CD4-positive, alpha-beta T cell (primary cell): Measurements from ENCODE around the gene RMND5A. TPM values are rescaled to one million over a fixed set of nuclear protein-coding genes. Genes with fewer than 3 reads are reported as not detected.

Experiments used
- ATAC-seq: fragments of 200-7000 bp; cut with Tn5 transposase; one replicate; pipeline ENCODE4 v1.10.0; 2022; ENCODE audit warnings: mild to moderate bottlenecking; ENCODE audit not compliant: poor library complexity
- CTCF ChIA-PET: fragments of 350-600 bp; sonication (Branson Sonifier 250); formaldehyde crosslinking; loops from one replicate; lab custom pipeline; 2021; ENCODE audit warnings: antibody characterized with exemption, inconsistent platforms; lab: Charles Lee
- POLR2A ChIA-PET: fragments of 350-600 bp; sonication (Branson Sonifier 250); formaldehyde crosslinking; loops from one replicate; lab custom pipeline; 2021; ENCODE audit warnings: antibody characterized with exemption, inconsistent platforms; lab: Charles Lee
- DNase-seq, 14 experiments: peaks; one replicate each; pipeline ENCODE4 v3.0.0-alpha.2; 2013 to 2020; ENCODE audit warnings: mixed read lengths in 2 of 14
- H3K27ac ChIP-seq, 2 donors: one replicate each; pipeline versions ENCODE4 v1.5.1 to v1.7.0; 2013; ENCODE audit warnings: low read length in 2 of 2, low read depth in 1 of 2, mild to moderate bottlenecking in 1 of 2
- H3K27me3 ChIP-seq, 2 experiments: 1 replicate in 1 of 2; 2 replicates in 1 of 2; pipeline versions ENCODE4 v1.6.1 to v1.7.0; 2013; ENCODE audit warnings: low read length in 2 of 2, control low read depth in 1 of 2, mild to moderate bottlenecking in 1 of 2, moderate library complexity in 1 of 2; ENCODE audit not compliant: insufficient read depth in 2 of 2, control insufficient read depth in 1 of 2
- H3K36me3 ChIP-seq: one replicate; pipeline ENCODE4 v1.6.1; 2013; ENCODE audit warnings: low read length, control low read depth; ENCODE audit not compliant: insufficient read depth
- H3K4me1 ChIP-seq: one replicate; pipeline ENCODE4 v1.6.1; 2013; ENCODE audit warnings: low read length, control low read depth; ENCODE audit not compliant: insufficient read depth
- H3K4me3 ChIP-seq: one replicate; pipeline ENCODE4 v1.5.1; 2013; ENCODE audit warnings: mild to moderate bottlenecking, low read length, moderate library complexity
- H3K9me3 ChIP-seq, 2 experiments: 1 replicate in 1 of 2; 2 replicates in 1 of 2; pipeline versions ENCODE4 v1.6.1 to v1.7.0; 2013; ENCODE audit warnings: low read length in 2 of 2, mild to moderate bottlenecking in 2 of 2, control low read depth in 1 of 2, moderate library complexity in 1 of 2; ENCODE audit not compliant: control insufficient read depth in 1 of 2, insufficient read depth in 1 of 2
- H3K27ac Mint-ChIP-seq: one replicate; pipeline ENCODE4 v1.8.0; 2020; ENCODE audit warnings: mixed read lengths
- H3K27me3 Mint-ChIP-seq: one replicate; pipeline ENCODE4 v1.8.0; 2021; ENCODE audit warnings: mixed read lengths
- H3K36me3 Mint-ChIP-seq: one replicate; pipeline ENCODE4 v1.8.0; 2021; ENCODE audit warnings: low read depth, mixed read lengths
- H3K4me1 Mint-ChIP-seq: one replicate; pipeline ENCODE4 v1.8.0; 2021; ENCODE audit warnings: low read depth, mixed read lengths
- H3K4me3 Mint-ChIP-seq: one replicate; pipeline ENCODE4 v1.8.0; 2020; ENCODE audit warnings: mild to moderate bottlenecking, mixed read lengths
- H3K9me3 Mint-ChIP-seq: one replicate; pipeline ENCODE4 v1.8.0; 2020; ENCODE audit warnings: mixed read lengths
- intact Hi-C, 2 experiments: fragments of 100-400 bp; cut with DNase I in 1 of 2; cut with micrococcal nuclease in 1 of 2; formaldehyde crosslinking; loops; one replicate each; pipeline versions ENCODE4 v1.15.1 to v1.9.0; 2023 to 2025; cut with DNase I, micrococcal nuclease
- total RNA-seq, 174 experiments: library from RNA in 2 of 174; stranded (reverse) in 2 of 174; gene quantifications; one replicate each; pipeline ENCODE4 v1.2.3 and lab custom pipeline; 2021 to 2026
- TF ChIP-seq, protein P1 (sequence below): fragments of 200-600 bp; IDR thresholded peaks from one replicate; pipeline ENCODE4 v1.8.0; 2022; ENCODE audit warnings: antibody characterized with exemption, mild to moderate bottlenecking

RMND5A gene
- total RNA-seq, 2 experiments from 2014 or later = 20.5 to 21.4 TPM

DNA sequence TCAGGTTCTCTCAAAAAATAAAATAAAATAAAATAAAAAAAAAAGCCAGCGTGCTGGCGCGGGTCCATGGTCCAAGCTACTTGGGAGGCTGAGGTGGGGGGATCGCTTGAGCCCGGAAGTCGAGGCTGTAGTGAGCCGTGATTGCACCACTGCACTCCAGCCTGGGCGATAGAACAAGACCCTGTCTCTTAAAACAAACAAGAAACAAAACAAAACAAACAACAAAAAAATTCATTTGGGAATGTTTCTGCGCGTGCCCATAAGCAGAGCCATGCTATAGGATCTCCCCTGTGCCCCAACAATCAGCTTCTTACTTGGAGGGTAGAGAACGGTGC is 87.0 kb downstream of the RMND5A start:
- TF ChIP-seq, protein P1, sequence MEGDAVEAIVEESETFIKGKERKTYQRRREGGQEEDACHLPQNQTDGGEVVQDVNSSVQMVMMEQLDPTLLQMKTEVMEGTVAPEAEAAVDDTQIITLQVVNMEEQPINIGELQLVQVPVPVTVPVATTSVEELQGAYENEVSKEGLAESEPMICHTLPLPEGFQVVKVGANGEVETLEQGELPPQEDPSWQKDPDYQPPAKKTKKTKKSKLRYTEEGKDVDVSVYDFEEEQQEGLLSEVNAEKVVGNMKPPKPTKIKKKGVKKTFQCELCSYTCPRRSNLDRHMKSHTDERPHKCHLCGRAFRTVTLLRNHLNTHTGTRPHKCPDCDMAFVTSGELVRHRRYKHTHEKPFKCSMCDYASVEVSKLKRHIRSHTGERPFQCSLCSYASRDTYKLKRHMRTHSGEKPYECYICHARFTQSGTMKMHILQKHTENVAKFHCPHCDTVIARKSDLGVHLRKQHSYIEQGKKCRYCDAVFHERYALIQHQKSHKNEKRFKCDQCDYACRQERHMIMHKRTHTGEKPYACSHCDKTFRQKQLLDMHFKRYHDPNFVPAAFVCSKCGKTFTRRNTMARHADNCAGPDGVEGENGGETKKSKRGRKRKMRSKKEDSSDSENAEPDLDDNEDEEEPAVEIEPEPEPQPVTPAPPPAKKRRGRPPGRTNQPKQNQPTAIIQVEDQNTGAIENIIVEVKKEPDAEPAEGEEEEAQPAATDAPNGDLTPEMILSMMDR = no peak
- Mint-ChIP-seq H3K4me3 (peak overlapping the region; percentile 94), H3K9me3 (no peaks in the 10 kb centered on the region), H3K27ac (no peak overlapping the region), H3K36me3 (no peaks in the 10 kb centered on the region), H3K4me1 (peaks cover 19% of the 10 kb centered on the region), H3K27me3 (peaks cover 39% of the 10 kb centered on the region)
- ChIA-PET POLR2A (interaction anchor here (1.1 kb wide), 1 partner anchor 16 kb away, joined by 3 read pairs; no protein-coding TSS in a partner anchor), CTCF (no interaction called here)
- peaks cover 0 to 3% of the 10 kb centered on the region in 2 experiments for H3K9me3 ChIP-seq
- DNase-seq (no peak), ATAC-seq (no peak)
- peak overlapping the region; percentile 52 for H3K4me3 ChIP-seq
- no peak overlapping the region for H3K27ac ChIP-seq
- intact Hi-C loops = no loop called here
- peaks cover 28% of the 10 kb centered on the region for H3K4me1 ChIP-seq
- no peaks in the 10 kb centered on the region for H3K36me3 ChIP-seq
- peaks cover 23 to 25% of the 10 kb centered on the region in 2 experiments for H3K27me3 ChIP-seq

DNA sequence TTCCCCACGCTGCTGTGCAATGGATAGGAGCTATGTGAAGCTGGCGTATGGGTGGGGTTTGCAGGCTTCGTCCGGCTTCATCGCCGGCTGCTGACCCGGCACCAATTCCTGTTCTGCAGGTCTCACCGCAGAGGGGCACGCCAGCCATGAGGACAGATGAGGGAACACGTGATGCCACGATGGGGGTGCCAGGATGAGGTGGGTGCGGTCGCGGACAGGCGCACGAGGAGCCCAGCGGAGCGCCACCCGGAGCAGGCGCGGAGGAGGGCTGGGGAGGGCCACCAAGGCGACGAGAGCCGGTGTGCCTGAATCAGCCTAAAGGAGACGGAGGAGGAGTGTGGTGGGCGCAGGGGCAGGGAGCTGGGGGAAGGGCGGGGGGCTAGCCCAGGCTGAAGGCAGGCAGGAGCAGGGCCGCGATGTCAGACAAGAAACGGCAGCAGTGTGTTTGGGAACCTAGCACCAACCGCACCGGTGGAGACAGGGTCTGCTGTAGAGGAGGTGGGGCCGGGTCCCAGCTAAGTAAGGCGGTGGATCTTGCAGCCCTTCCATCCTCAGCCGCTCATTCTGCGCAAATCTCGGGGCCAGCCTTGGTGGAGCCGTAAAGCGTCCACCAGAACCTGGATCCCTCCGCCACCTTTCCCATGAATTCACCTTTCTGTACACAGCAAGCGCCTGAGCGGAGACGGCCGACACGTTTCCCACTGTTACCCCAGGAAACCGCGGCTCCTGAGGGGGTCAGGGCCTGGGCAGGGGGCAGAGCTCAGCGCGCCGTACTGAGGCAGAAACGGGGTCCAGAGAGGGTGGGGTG is 87.6 kb downstream of the RMND5A start:
- Mint-ChIP-seq H3K36me3 (no peaks in the 10 kb centered on the region), H3K27me3 (peaks cover 45% of the 10 kb centered on the region), H3K4me3 (peak overlapping the region; percentile 94), H3K27ac (no peak overlapping the region), H3K9me3 (no peaks in the 10 kb centered on the region), H3K4me1 (peaks cover 19% of the 10 kb centered on the region)
- H3K27ac ChIP-seq = no peak overlapping the region
- ChIA-PET POLR2A (interaction anchor here (1.1 to 1.5 kb wide), 2 partner anchors 16 to 18 kb away, joined by 3 to 6 read pairs; no protein-coding TSS in a partner anchor), CTCF (interaction anchor here (0.9 kb wide), 1 partner anchor 16 kb away, joined by 3 read pairs; no protein-coding TSS in a partner anchor)
- TF ChIP-seq, protein P1 = no peak
- H3K4me1 ChIP-seq = peaks cover 28% of the 10 kb centered on the region
- peaks cover 0 to 3% of the 10 kb centered on the region in 2 experiments for H3K9me3 ChIP-seq
- H3K4me3 ChIP-seq = peak overlapping the region; percentile 52
- H3K36me3 ChIP-seq = no peaks in the 10 kb centered on the region
- DNase-seq = peak in 4 of 14 experiments; percentile 33 to 76 (median 46)
- peaks cover 25% of the 10 kb centered on the region in 2 experiments for H3K27me3 ChIP-seq
- intact Hi-C loops = no loop called here
- peak; percentile 33 for ATAC-seq

DNA sequence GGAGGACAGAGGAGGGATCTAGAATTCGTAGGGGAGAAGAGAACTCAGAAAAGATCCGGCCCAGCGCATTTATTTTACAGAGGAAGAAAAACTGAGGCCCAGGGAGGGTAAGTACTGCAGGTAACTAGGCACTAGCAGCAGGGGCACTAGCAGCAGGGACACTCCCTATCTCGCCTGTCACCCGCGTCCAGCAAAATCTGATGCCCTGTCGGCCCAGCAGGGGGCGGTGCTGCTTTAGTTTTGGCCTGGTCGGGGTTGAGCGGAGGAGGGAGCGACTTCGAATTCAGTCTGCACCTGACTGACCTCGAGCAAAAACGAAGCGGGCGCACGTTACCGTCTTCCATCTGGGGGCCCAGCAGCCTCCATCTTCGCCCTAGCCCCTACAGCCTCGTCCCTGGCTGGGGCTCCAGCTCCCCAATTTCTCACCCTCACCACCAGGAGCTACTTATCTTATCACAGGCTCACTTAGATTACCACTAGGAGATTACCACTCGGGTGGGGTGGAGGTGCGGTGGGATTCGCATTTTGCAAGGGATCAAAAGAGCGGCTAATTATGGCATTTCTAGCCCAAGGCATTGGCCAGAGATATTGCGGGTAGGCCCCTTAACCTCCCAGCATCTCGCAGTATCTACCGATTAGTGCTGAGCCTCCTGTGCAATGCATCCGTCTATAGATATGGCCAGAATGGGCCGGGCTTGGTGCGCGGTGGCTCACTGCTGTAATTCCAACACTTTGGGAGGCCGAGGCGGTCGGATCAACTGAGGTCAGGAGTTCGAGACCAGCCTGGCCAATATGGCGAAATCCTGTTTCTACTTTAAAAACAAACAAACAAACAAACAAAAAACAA is 88.4 kb downstream of the RMND5A start:
- H3K4me3 ChIP-seq = peak overlapping the region; percentile 52
- Mint-ChIP-seq H3K4me3 (peak overlapping the region; percentile 94), H3K9me3 (no peaks in the 10 kb centered on the region), H3K27ac (no peak overlapping the region), H3K4me1 (peaks cover 19% of the 10 kb centered on the region), H3K27me3 (peaks cover 51% of the 10 kb centered on the region), H3K36me3 (no peaks in the 10 kb centered on the region)
- TF ChIP-seq, protein P1 = peak; percentile 87
- H3K36me3 ChIP-seq = no peaks in the 10 kb centered on the region
- intact Hi-C loops = no loop called here
- H3K27ac ChIP-seq = no peak overlapping the region
- POLR2A ChIA-PET = interaction anchor here (1.5 kb wide), 1 partner anchor 17 kb away, joined by 6 read pairs; no protein-coding TSS in a partner anchor
- peaks cover 0 to 3% of the 10 kb centered on the region in 2 experiments for H3K9me3 ChIP-seq
- DNase-seq = peak; percentile 77 to 94 (median 89)
- H3K27me3 ChIP-seq = peaks cover 25% of the 10 kb centered on the region in 2 experiments
- H3K4me1 ChIP-seq = peaks cover 28% of the 10 kb centered on the region
- CTCF ChIA-PET = interaction anchor here (0.9 kb wide), 1 partner anchor 16 kb away, joined by 3 read pairs; no protein-coding TSS in a partner anchor
- peak; percentile 92 for ATAC-seq
